Tracheal epithelial cell (primary cell): ENCODE measurements around the gene GJB3. TPM values are rescaled to one million over a fixed set of nuclear protein-coding genes. Genes with fewer than 3 reads are reported as not detected.

ENCODE experiments used
- total RNA-seq: library from RNA; depleted of rRNA; stranded (reverse); fragments of >200 nt; gene quantifications from 2 replicates; pipeline ENCODE4 v1.2.1, GENCODE V29; 2014

The GJB3 gene
- 160 and 174 TPM in 2 replicates for total RNA-seq

GRCh38 chr1:34781071-34781843 is at the start of gene GJB3:
GJB3 (plus strand) TSS chr1:34781214; CDS start chr1:34784763, 3,549 bp downstream.

GRCh38 chr1:34754964-34755637 is 25.9 kb upstream of the GJB3 start, which contains the start of gene GJB5:
GJB5 (plus strand) TSS chr1:34755047; CDS start chr1:34757331, 2,284 bp downstream.

GRCh38 chr1:34759503-34760357 is 21.3 kb upstream of the GJB3 start, which contains the start of gene GJB4:
GJB4 (plus strand) TSS chr1:34759740; CDS start chr1:34761255, 1,515 bp downstream.

GRCh38 chr1:34792868-34793727 is 12.1 kb downstream of the GJB3 start, which contains the start of gene GJA4:
GJA4 (plus strand) TSS chr1:34792999; CDS start chr1:34794214, 1,215 bp downstream.

Other genes with a start within 250 kb of the GJB3 start
- 65.4 and 74.7 TPM in 2 replicates for gene GJB5, start 26.2 kb upstream of the GJB3 start, total RNA-seq
- 8.1 and 48.9 TPM in 2 replicates for gene GJB4, start 21.5 kb upstream of the GJB3 start, total RNA-seq
- 0.48 TPM in 1 of 2 replicates, not detected in the other for gene GJA4, start 11.8 kb downstream of the GJB3 start, total RNA-seq
- gene SMIM12, start 78.5 kb downstream of the GJB3 start, total RNA-seq, result 26.0 and 29.4 TPM in 2 replicates
- gene DLGAP3, start 148.4 kb downstream of the GJB3 start, total RNA-seq, result 0.21 TPM in 1 of 2 replicates, not detected in the other
- 13.2 and 20.2 TPM in 2 replicates for gene TMEM35B, start 204.1 kb downstream of the GJB3 start, total RNA-seq